ENCODE data around the gene NANS. TPM values are rescaled to one million over a fixed set of nuclear protein-coding genes. Genes with fewer than 3 reads are reported as not detected.

The NANS gene
- total RNA-seq, 1 experiment from 2014 or later, result 48.9 TPM

- Histone ChIP-seq H3K9me3 (ENCODE audit: control insufficient read depth in 1 of 2, insufficient read depth in 1 of 2, low read depth in 1 of 2, low read length in 2 of 2) (no peaks in the 10 kb centered on the region), H3K27ac (ENCODE audit: low read depth, low read length) (no peak overlapping the region), H3K36me3 (ENCODE audit: control insufficient read depth in 1 of 2, insufficient read depth in 2 of 2, low read length in 2 of 2) (peaks cover 19 to 37% of the 10 kb centered on the region in 2 experiments), H3K9ac (ENCODE audit: low read length) (no peak overlapping the region), H3K4me1 (ENCODE audit: control insufficient read depth in 1 of 2, insufficient read depth in 2 of 2, low read length in 2 of 2) (peaks cover 0 to 10% of the 10 kb centered on the region in 2 experiments; a peak in 2 of 4 replicates), H3K27me3 (ENCODE audit: insufficient read depth, low read length) (no peaks in the 10 kb centered on the region), H3K79me2 (ENCODE audit: insufficient read depth, low read length) (peaks cover 3% of the 10 kb centered on the region; the same call in 1 of the 2 replicates), H3K4me3 (replicated peaks in 1 of 2; ENCODE audit: low read depth in 1 of 2, low read length in 2 of 2) (no peak overlapping the region), H3K9me2 (ENCODE audit: insufficient read depth) (no peaks in the 10 kb centered on the region), H3K4me2 (ENCODE audit: low read length) (no peak overlapping the region), H4K20me1 (ENCODE audit: insufficient read depth) (no peaks in the 10 kb centered on the region), H2AFZ (ENCODE audit: low read depth, low read length, poor library complexity, severe bottlenecking) (no peak overlapping the region)
- DNase-seq (ENCODE audit: low read depth, low spot score) (no peak), ATAC-seq (no peak)
- ChIA-PET CTCF (no interaction called here), RAD21 (ENCODE audit: low non-redundant PET in 1 of 2, low total read pairs in 2 of 2, uncharacterized antibody in 2 of 2, unreplicated experiment in 2 of 2) (no interaction called here), POLR2A (no interaction called here)
- no TSS peak for BruUV-seq (replicated peaks)
- intact Hi-C loops (cut with micrococcal nuclease), result loop anchor here (10.0 kb wide), 1 partner anchor 60 kb away; no protein-coding TSS in a partner anchor
- no peak for TF ChIP-seq ATF3 (IDR thresholded peaks at IDR 0.05)
Measured at GRCh38 chr9:98084396-98084795, 27.9 kb downstream of the NANS start.

- Histone ChIP-seq H3K9ac (ENCODE audit: low read length) (no peak overlapping the region), H3K9me2 (ENCODE audit: insufficient read depth) (no peaks in the 10 kb centered on the region), H3K4me2 (ENCODE audit: low read length) (no peak overlapping the region), H3K79me2 (ENCODE audit: insufficient read depth, low read length) (peaks cover 3% of the 10 kb centered on the region; the same call in 1 of the 2 replicates), H3K27ac (ENCODE audit: low read depth, low read length) (no peak overlapping the region), H4K20me1 (ENCODE audit: insufficient read depth) (no peaks in the 10 kb centered on the region), H3K27me3 (ENCODE audit: insufficient read depth, low read length) (no peaks in the 10 kb centered on the region), H3K4me3 (replicated peaks in 1 of 2; ENCODE audit: low read depth in 1 of 2, low read length in 2 of 2) (no peak overlapping the region), H3K36me3 (ENCODE audit: control insufficient read depth in 1 of 2, insufficient read depth in 2 of 2, low read length in 2 of 2) (peaks cover 19 to 32% of the 10 kb centered on the region in 2 experiments), H3K9me3 (ENCODE audit: control insufficient read depth in 1 of 2, insufficient read depth in 1 of 2, low read depth in 1 of 2, low read length in 2 of 2) (no peaks in the 10 kb centered on the region), H3K4me1 (ENCODE audit: control insufficient read depth in 1 of 2, insufficient read depth in 2 of 2, low read length in 2 of 2) (peaks cover 0 to 10% of the 10 kb centered on the region in 2 experiments; a peak in 2 of 4 replicates), H2AFZ (ENCODE audit: low read depth, low read length, poor library complexity, severe bottlenecking) (no peak overlapping the region)
- RAD21 ChIA-PET (ENCODE audit: low non-redundant PET in 1 of 2, low total read pairs in 2 of 2, uncharacterized antibody in 2 of 2, unreplicated experiment in 2 of 2), result no interaction called here
- intact Hi-C loops (cut with micrococcal nuclease), result loop anchor here (10.0 kb wide), 1 partner anchor 60 kb away; no protein-coding TSS in a partner anchor
- CTCF ChIA-PET, result no interaction called here
- BruUV-seq (replicated peaks), result no TSS peak
- DNase-seq (ENCODE audit: low read depth, low spot score) (no peak), ATAC-seq (no peak)
- TF ChIP-seq CTCF (IDR thresholded peaks at IDR 0.05 in 2 of 3, conservative IDR thresholded peaks at IDR 0.05 in 1 of 3; ENCODE audit: borderline replicate concordance in 1 of 3, insufficient read depth in 1 of 3, low read depth in 2 of 3, low read length in 2 of 3) (no peak), POLR2AphosphoS5 (IDR thresholded peaks at IDR 0.05; ENCODE audit: low read depth, low read length) (no peak)
- POLR2A ChIA-PET, result no interaction called here
Measured at GRCh38 chr9:98085058-98085457, 28.5 kb downstream of the NANS start.

Measured in HCT116 (cell line).